Hematopoietic multipotent progenitor cell treated with erythropoietin and hydrocortisone succinate and interleukin-3 and kit ligand, for 15 days (in vitro differentiated cells): ENCODE results near the gene PTDSS2.

Source experiments
- DNase-seq: peaks from one replicate; pipeline ENCODE4 v3.0.0-alpha.2; 2015; ENCODE audit warnings: low spot score

PTDSS2 gene

DNA sequence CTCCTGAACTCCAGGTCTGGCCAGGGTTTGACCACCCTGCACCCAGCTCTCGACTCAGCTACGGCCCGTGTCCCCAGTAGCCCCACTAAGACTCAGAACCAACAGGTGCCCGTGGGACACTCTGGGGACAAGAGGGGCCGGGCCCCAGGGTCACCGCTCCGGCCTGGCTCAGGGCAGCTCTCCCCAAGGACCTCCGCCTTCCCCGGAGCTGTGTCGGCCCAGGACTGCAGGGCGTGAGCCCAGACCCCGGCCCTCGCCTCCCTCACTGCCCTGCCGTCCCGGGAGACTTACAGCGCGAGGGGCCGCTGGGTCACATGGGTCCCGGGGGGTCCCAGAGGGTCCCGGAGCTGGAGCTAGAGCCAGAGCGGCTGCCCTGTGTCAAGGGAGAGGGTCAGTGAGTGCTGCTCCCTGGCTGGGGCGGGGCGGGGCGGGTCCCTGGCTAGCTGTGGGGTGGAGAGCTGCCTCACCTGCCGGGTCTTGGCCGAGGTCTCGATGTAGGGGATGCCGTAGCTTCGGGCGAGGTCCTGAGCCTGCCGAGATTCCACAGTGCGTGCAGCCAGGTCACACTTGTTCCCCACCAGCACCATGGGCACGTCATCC, 83.0 kb downstream of the PTDSS2 start:
- no peak for DNase-seq

DNA sequence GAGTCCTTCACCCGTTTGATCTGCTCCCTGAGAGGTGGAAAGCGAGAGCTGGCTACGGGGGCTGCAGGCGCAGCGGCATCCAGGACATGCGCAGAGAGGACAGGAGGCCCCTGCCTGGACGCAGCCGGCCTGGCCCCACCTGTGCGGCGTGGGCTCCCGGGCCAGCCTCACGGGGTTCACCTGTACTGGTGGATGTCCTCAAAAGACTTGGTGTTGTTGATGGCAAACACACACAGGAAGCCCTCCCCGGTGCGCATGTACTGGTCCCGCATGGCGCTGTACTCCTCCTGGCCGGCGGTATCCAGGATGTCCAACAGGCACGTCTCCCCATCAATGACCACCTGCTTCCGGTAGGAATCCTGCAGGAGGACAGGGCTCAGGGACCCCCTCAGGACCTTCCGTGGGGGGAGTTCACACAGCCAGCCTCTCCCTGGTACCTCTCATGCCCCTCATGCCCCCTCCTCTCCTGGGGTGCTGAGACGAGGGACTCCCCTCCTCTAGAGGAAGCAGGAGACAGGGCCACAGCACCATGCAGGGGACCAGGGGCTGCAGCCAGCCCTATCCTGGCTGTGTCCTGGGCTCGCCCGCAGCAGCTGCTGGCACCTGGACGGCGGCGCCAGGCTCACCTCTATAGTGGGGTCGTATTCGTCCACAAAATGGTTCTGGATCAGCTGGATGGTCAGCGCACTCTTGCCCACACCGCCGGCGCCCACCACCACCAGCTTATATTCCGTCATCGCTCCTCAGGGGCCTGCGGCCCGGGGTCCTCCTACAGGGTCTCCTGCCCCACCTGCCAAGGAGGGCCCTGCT, 83.7 kb downstream of the PTDSS2 start:
- no peak for DNase-seq

DNA sequence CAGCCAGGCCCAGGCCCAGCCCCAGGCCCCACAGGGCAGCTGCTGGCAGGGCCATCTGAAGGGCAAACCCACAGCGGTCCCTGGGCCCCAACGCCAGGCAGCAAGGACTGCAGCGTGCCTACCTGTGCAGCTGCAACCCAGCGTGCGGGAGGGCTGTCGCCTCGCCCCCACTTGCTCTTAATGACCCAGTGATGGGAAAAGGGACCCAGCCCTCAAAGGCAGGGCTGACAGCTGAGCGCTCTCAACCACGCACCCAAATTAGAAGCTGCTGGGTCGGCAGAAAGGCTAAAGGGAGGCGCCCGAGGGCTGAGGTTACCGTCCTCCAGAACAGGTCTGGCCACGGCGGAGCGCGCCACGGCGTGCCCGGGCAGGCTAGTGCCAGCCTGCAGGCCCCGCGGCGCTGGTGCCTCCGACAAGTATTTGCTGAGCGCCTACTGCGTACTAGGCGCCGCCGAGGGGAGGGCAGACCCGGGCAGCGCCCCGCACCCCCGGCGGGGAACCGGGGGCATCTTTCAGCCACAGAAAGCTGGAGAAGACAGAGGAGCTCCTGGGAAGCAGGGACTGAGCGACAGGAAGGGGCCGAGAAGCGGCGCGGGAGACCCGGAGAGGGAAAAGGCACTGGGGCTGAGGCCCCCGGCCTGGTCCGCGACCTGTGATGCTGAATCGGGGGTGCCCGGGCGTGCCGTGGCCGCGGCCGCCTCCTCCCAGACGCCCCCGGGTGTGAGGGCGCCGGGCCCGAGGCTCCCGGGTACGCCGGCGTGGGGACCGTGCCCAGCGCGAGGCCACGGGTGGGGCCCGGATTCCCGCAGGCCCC, 84.5 kb downstream of the PTDSS2 start:
- no peak for DNase-seq

DNA sequence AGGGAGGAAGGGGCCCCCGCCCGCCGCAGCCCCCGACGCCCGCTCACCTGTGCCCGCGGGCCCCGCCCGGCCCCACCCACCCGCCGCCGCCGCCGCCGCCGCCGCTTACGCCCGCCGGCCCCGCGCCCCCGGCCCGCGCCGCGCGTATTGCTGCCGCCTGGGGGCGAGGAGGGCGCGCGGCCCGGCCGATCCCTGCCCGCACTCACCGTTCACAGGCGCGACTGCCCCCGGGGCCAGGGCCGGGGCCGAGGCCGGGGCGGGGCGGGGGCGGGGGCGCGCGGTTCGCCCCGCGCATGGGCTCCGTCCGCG, 85.1 kb downstream of the PTDSS2 start:
- DNase-seq: no peak

DNA sequence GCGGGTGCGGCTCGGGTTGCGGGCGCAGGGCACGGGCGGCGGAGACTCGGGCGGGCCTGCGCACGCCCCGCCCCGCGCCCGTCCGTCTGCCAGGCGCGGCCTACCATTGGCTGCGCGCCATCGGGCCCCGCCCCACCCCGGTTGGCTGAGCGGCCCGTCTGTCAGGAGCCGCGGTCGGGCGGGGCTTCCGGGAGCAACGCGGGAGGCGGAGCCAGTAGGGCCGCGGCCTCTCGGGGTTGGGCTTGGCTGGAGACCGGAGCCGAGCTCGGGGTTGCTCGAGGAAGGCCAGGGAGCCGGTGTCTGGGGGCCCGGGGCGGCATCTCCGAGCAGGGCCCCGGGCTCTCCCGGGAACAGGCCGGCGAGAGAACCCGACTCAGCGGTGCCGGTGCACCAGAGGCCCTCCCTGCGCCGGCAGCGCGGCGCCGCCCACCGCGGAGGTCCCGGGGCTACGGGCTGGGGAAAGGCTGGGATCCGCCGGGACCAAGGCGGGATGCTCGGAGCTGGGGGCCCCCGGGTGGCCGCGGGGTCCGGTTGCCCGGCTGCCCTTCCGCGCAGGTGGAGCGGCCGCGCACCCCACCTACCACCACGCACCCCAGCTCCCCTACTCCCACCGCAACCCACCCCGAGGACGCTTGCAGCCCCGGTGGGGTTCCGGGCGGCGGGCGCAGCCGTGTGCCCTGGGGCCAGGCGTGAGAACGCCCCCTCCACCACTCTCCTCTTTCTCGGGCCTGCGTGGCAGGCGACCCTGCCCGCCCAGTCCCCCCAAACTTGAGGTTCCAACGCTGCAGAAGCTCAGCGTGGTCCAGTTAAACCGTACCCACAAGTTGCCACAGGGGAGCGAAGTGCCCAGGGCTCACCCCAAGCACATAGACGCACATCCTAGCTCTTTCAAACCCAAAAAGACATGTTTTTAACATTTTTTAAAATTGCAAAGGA, 85.7 kb downstream of the PTDSS2 start, which contains the start of gene HRAS:
HRAS (minus strand) TSS at position 58 of the 936 bp plus-strand sequence.
- DNase-seq: peak; percentile 97

DNA sequence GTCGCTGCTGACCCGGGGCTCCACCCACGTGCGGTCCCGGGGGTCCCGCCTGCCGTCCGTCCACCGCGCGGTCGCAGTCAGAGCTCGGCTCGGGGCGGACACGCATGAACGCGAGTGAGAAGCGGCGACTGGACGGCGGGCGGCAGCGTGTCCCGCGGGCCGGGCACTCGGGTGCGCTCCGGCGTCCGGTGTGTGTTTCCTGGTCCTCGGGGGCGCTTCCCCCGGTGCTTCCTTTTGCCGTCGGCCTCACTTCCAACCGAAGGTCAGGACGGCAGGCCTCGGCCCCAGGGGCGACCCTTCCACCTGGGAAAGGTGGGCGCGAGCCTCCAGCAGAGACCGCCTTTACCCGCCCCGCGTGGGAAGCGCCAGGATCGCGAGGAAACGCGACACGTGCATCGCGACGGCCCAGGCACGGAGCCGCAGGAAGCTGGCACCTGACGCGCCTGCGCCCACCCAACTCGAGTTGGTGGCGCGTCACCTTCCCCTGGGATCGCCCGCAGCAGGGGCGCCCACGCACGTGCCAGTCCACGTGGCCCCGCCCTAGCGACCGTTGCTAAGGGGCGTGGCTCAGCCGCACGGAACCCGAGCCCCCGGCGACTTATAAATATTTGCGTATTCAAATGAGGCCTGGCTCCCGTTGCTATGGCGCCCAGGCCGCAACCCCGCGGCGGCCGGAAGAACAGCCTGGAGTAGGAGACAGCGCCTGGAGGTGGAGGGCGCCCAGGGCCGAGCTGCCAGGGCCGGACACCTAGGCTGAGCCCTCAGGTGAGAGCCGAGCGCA, 87.0 kb downstream of the PTDSS2 start, which contains the start of gene LRRC56:
LRRC56 (plus strand) TSS at position 687 of the 781 bp plus-strand sequence. CDS start 3,158 bp downstream, outside the sequence.
- DNase-seq: peak; percentile 75

DNA sequence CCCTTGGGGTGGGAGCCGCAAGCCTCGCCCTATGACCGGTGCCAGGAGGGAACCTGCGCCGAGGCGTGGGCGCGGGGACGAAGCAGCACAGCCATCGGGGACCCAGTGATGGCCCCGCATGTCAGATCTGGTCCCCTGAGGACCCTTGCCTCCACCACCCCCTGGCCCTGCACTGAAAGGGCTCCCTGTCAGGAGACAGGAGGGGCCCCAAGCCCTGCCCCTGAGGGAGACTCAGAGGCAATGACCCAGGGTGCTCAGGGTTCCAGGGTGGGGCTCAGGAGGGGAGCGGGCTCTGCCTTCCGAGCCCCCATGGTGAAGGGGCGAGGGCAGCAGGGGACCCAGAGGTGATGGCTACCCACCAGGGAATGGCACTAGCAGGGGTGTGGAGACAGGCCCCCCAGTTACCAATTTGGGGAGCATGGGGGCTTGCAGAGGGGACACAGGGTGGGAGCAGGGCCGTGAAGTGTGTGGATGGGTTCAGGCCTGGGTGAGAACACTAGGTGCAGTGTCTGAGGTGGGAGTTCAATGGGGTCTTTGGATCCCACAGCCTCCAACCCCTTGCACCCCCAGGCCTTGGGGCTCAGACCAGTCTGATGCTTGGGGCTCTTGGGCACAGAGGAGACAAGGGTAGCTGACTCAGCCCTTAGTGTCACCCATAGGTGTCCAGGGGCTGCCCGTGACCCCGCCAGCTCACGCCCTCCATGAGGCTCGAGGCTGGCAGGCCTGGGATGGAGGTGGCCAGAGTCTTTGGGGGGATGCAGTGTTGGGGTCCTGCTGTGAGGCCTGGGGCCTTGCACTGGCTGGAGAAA, 87.7 kb downstream of the PTDSS2 start:
- no peak for DNase-seq

DNA sequence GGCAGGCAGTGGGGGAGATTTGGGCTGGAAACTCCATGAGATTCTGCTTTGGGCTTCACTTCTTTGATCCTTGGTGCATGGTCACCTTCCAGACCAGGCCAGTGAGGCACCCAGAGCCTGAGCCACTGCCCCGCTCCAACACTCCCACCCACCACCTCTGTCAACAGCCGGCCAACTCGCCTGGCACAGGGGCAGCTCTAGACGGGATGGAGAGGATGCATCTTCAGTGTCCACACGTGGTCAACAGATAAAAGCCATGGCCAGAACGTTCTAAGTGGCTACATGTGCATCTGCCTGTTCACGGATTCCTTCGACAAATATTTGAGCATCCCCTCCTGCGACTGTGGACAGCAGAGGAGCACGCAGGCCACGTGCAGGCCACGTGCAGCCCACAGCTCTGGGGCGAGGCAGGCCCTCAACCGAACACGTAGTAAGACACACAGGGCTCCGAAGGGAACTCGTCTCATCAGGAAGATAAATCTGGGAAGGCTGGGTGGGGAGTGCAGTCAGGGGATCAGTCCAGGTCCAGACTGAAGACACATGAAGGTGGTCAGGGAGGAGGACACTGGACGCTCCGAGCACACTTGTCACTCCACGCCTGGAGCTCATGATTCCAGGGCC, 88.5 kb downstream of the PTDSS2 start:
- no peak for DNase-seq

DNA sequence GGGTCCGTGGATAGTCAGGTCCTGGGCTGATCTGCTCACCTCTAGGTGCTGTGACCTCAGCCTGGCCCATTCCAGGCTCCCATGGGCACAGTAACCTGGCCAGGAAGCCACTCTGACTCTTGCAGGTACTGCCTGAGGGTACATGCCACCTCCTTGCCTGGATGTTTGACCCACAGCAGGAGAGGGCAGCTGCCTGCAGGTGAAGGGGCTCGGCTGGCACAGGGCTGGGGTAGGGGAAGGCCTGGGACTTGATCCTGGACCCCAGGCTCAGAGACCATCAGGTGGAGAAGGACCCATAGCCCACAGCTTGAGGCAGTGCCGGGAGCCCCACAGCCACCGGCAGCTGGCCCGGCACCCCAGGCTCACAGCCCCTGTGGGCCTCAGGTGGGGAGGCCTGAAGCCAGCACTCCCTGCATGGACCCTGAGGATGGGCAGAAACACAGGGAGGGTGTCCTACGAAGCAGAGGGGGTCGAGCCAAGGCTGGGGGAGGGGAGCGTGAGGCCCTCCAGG, 89.9 kb downstream of the PTDSS2 start:
- DNase-seq: no peak
